Fibroblast of mammary gland (primary cell): ENCODE results near the gene NOTCH1.

ENCODE experiments used
- DNase-seq: peaks from one replicate; pipeline ENCODE4 v3.0.0-alpha.2; 2010; ENCODE audit warnings: low read depth
- H3K4me3 ChIP-seq: 2 replicates; pipeline ENCODE4 v1.5.1; 2011; ENCODE audit warnings: low read depth, mild to moderate bottlenecking, low read length, moderate library complexity; ENCODE audit not compliant: control insufficient read depth
- CTCF ChIP-seq: conservative IDR thresholded peaks from 2 replicates; pipeline ENCODE4 v1.5.1; 2011; ENCODE audit warnings: low read depth, low read length, inconsistent platforms; ENCODE audit not compliant: control insufficient read depth, insufficient read depth

NOTCH1 gene

GRCh38 chr9:136463578-136463977 lies 82.3 kb downstream of the NOTCH1 start:
- no peak for TF ChIP-seq CTCF
- H3K4me3 ChIP-seq: no peak overlapping the region
- DNase-seq: no peak

- H3K4me3 ChIP-seq: no peak overlapping the region
- no peak for DNase-seq
- TF ChIP-seq CTCF: no peak
Observed at GRCh38 chr9:136462664-136463063, 83.2 kb downstream of the NOTCH1 start.

- no peak for DNase-seq
- TF ChIP-seq CTCF: no peak
- H3K4me3 ChIP-seq: no peak overlapping the region
Observed at GRCh38 chr9:136460772-136461325, 85.0 kb downstream of the NOTCH1 start.

- DNase-seq: no peak
- TF ChIP-seq CTCF: no peak
- H3K4me3 ChIP-seq: no peak overlapping the region
Observed at GRCh38 chr9:136459425-136459824, 86.4 kb downstream of the NOTCH1 start.

GRCh38 chr9:136457326-136457725 lies 88.5 kb downstream of the NOTCH1 start:
- no peak for TF ChIP-seq CTCF
- DNase-seq: no peak
- H3K4me3 ChIP-seq: no peak overlapping the region

- H3K4me3 ChIP-seq: no peak overlapping the region
- no peak for TF ChIP-seq CTCF
- no peak for DNase-seq
Observed at GRCh38 chr9:136456258-136456657, 89.6 kb downstream of the NOTCH1 start.
